Measurements from ENCODE around the gene CAMK2B. TPM values are rescaled to one million over a fixed set of nuclear protein-coding genes. Genes with fewer than 3 reads are reported as not detected.
"Not testable (repeated sequence)": the region's sequence is repeated elsewhere in the genome, so short reads cannot be mapped to it uniquely, and the experiment has no call there.

CAMK2B gene
- total and polyA plus RNA-seq, 4 experiments from 2014 or later: not detected

DNA sequence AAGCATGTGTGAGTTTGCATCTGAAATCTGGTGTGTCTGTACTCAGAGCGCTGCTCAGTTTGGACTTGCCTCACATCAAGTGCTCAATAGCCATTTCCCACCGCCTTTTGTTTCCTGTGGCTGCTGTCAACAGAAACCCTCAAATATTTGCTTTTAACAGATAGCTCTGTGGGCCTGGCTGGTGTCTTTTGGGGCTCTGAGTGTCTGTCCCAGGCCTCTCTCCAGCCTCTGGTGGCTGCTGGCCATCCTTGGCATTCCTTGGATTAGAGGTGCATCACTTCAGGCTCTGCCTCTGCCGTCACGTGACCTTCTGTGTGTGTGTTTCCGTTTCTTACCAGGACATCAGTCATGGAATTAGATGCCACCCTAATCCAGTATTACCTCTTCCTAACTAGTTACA, 115.3 kb downstream of the CAMK2B start:
- Mint-ChIP-seq H3K4me3 (no peak overlapping the region), H3K9me3 (no peaks in the 10 kb centered on the region), H3K27ac (no peak overlapping the region), H3K36me3 (peaks cover 50 to 70% of the 10 kb centered on the region in 2 donors), H3K4me1 (peaks cover 0 to 5% (median 3%) of the 10 kb centered on the region in 4 donors), H3K27me3 (no peaks in the 10 kb centered on the region)
- CTCF ChIA-PET (ENCODE audit: partially characterized antibody): no interaction called here
- Histone ChIP-seq H3K27me3 (ENCODE audit: insufficient read depth, low read length) (no peaks in the 10 kb centered on the region), H3K36me3 (ENCODE audit: insufficient read depth, low read length) (peaks cover 79% of the 10 kb centered on the region), H3K4me3 (ENCODE audit: low read length in 2 of 2) (no peak overlapping the region), H3K27ac (ENCODE audit: low read depth, low read length) (no peak overlapping the region), H3K9me3 (ENCODE audit: control insufficient read depth in 1 of 2, low read length in 2 of 2) (no peaks in the 10 kb centered on the region), H3K4me1 (ENCODE audit: insufficient read depth, low read length) (no peaks in the 10 kb centered on the region)
- DNase-seq: no peak
- intact Hi-C loops (cut with micrococcal nuclease): no loop called here
- POLR2A ChIA-PET (ENCODE audit: partially characterized antibody): no interaction called here

- no peaks in the 10 kb centered on the region for H3K27me3 ChIP-seq (ENCODE audit: insufficient read depth, low read length)
- no peak overlapping the region for H3K27ac ChIP-seq (ENCODE audit: low read depth, low read length)
- peaks cover 89% of the 10 kb centered on the region for H3K36me3 ChIP-seq (ENCODE audit: insufficient read depth, low read length)
- Mint-ChIP-seq H3K27me3 (no peaks in the 10 kb centered on the region), H3K9me3 (no peaks in the 10 kb centered on the region), H3K4me3 (no peak overlapping the region), H3K4me1 (peaks cover 12 to 20% (median 17%) of the 10 kb centered on the region in 4 donors), H3K27ac (no peak overlapping the region), H3K36me3 (peaks cover 57 to 85% of the 10 kb centered on the region in 2 donors)
- H3K9me3 ChIP-seq (ENCODE audit: control insufficient read depth in 1 of 2, low read length in 2 of 2): no peaks in the 10 kb centered on the region
- intact Hi-C loops (cut with micrococcal nuclease): no loop called here
- DNase-seq: no peak
- ChIA-PET CTCF (ENCODE audit: partially characterized antibody) (no interaction called here), POLR2A (ENCODE audit: partially characterized antibody) (no interaction called here)
- no peaks in the 10 kb centered on the region for H3K4me1 ChIP-seq (ENCODE audit: insufficient read depth, low read length)
- no peak overlapping the region for H3K4me3 ChIP-seq (ENCODE audit: low read length in 2 of 2)
These were observed 117.3 kb downstream of the CAMK2B start for GRCh38 chr7:44208085-44208484.

DNA sequence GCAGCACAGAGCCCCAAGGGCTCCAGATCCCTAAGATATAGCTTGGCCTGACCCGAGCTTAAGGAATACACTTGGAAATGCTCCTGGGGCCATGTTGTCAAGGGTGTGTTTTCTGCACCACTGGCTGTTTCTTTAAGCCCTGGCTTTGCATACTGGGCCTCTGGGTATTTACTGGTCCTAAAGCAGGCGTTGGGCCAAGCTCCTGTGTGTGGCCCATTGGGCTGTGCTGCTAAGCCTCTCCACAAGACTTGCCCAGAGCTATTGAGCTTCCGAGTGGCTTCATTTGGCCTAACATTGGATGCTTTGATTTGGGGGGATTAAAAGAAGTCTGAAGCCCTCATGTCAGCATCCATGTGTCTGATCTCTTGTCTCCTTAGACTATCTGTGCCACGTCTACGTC, 119.4 kb downstream of the CAMK2B start:
- DNase-seq: no peak
- Histone ChIP-seq H3K36me3 (ENCODE audit: insufficient read depth, low read length) (peaks cover 68% of the 10 kb centered on the region), H3K27me3 (ENCODE audit: insufficient read depth, low read length) (no peaks in the 10 kb centered on the region), H3K4me3 (ENCODE audit: low read length in 2 of 2) (no peak overlapping the region), H3K9me3 (ENCODE audit: control insufficient read depth in 1 of 2, low read length in 2 of 2) (no peaks in the 10 kb centered on the region), H3K4me1 (ENCODE audit: insufficient read depth, low read length) (peaks cover 17% of the 10 kb centered on the region), H3K27ac (ENCODE audit: low read depth, low read length) (no peak overlapping the region)
- Mint-ChIP-seq H3K4me1 (peaks cover 26 to 36% (median 33%) of the 10 kb centered on the region in 4 donors), H3K36me3 (peaks cover 44 to 71% of the 10 kb centered on the region in 2 donors), H3K27ac (no peak overlapping the region), H3K4me3 (no peak overlapping the region), H3K27me3 (no peaks in the 10 kb centered on the region), H3K9me3 (no peaks in the 10 kb centered on the region)
- intact Hi-C loops (cut with micrococcal nuclease): no loop called here
- POLR2A ChIA-PET (ENCODE audit: partially characterized antibody): interaction anchor here (0.6 kb wide), 1 partner anchor 686 kb away, joined by 3 read pairs; no protein-coding TSS in a partner anchor
- CTCF ChIA-PET (ENCODE audit: partially characterized antibody): interaction anchor here (1.1 kb wide), 1 partner anchor 158 kb away, joined by 3 read pairs; no protein-coding TSS in a partner anchor

DNA sequence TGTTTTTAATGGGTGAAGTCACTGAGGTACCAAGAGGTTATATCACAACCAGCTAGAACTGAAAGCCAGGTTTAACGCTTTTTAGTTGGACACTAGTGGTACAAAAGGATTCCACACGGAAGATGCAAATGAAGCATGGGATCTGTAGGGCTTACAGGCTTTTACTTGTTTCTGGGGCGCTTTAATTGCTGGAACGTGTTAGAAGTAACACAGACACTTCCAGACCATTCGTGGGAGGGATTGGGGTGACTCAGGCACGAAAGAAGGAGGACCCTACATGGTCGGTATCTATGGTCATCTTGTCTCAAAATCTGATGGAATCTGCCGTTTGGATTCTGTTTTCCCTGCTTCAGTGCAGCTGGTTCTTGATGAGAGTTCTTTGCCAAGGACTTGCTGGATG, 123.6 kb downstream of the CAMK2B start:
- DNase-seq: no peak
- Mint-ChIP-seq H3K9me3 (no peaks in the 10 kb centered on the region), H3K4me3 (peak overlapping the region; percentile 77 to 90 (median 85)), H3K27ac (peak overlapping the region in 5 of 7 donors; percentile 49 to 88 (median 69)), H3K27me3 (peaks cover 5 to 6% of the 10 kb centered on the region in 2 donors), H3K36me3 (peaks cover 19 to 36% of the 10 kb centered on the region in 2 donors), H3K4me1 (peaks cover 26 to 40% (median 35%) of the 10 kb centered on the region in 4 donors)
- Histone ChIP-seq H3K36me3 (ENCODE audit: insufficient read depth, low read length) (peaks cover 29% of the 10 kb centered on the region), H3K4me3 (ENCODE audit: low read length in 2 of 2) (peak overlapping the region; percentile 12 to 84), H3K9me3 (ENCODE audit: control insufficient read depth in 1 of 2, low read length in 2 of 2) (no peaks in the 10 kb centered on the region), H3K27me3 (ENCODE audit: insufficient read depth, low read length) (no peaks in the 10 kb centered on the region), H3K4me1 (ENCODE audit: insufficient read depth, low read length) (peaks cover 17% of the 10 kb centered on the region), H3K27ac (ENCODE audit: low read depth, low read length) (peak overlapping the region; percentile 71)
- intact Hi-C loops (cut with micrococcal nuclease): loop anchor here (5.0 kb wide), 1 partner anchor 80 kb away; the partner anchor contains the start of gene POLD2
- POLR2A ChIA-PET (ENCODE audit: partially characterized antibody): interaction anchor here (0.9 to 1.8 kb wide), 3 partner anchors 78 to 289 kb away, joined by 3 to 13 read pairs (median 7); partner anchors contain the start of genes NUDCD3 and POLD2
- CTCF ChIA-PET (ENCODE audit: partially characterized antibody): interaction anchor here (0.6 to 1.8 kb wide), 4 partner anchors 77 to 289 kb away, joined by 3 to 4 read pairs (median 3); partner anchors contain the start of gene NUDCD3

GRCh38 chr7:44200699-44201461, 124.5 kb downstream of the CAMK2B start, which contains the start of gene YKT6:
YKT6 (plus strand) TSS chr7:44200978; CDS start chr7:44201136, 158 bp downstream.
- DNase-seq: peak; percentile 91 to 96 (median 93)
- Histone ChIP-seq H3K4me3 (ENCODE audit: low read length in 2 of 2) (peak within 1 kb of the TSS; percentile 12 to 84), H3K4me1 (ENCODE audit: insufficient read depth, low read length) (peaks cover 17% of the 10 kb centered on the region), H3K9me3 (ENCODE audit: control insufficient read depth in 1 of 2, low read length in 2 of 2) (no peaks in the 10 kb centered on the region), H3K27ac (ENCODE audit: low read depth, low read length) (peak within 1 kb of the TSS; percentile 71), H3K36me3 (ENCODE audit: insufficient read depth, low read length) (peaks cover 20% of the 10 kb centered on the region), H3K27me3 (ENCODE audit: insufficient read depth, low read length) (no peaks in the 10 kb centered on the region)
- Mint-ChIP-seq H3K27me3 (peaks cover 8 to 9% of the 10 kb centered on the region in 2 donors), H3K4me1 (peaks cover 25 to 40% (median 35%) of the 10 kb centered on the region in 4 donors), H3K9me3 (no peaks in the 10 kb centered on the region), H3K4me3 (peak within 1 kb of the TSS; percentile 77 to 90 (median 85)), H3K36me3 (peaks cover 12 to 27% of the 10 kb centered on the region in 2 donors), H3K27ac (peak within 1 kb of the TSS; percentile 49 to 88 (median 70))
- intact Hi-C loops (cut with micrococcal nuclease): loop anchor here (1.0 to 5.0 kb wide), 5 partner anchors 55 to 289 kb away; partner anchors contain the start of genes NUDCD3, POLD2 and POLM
- POLR2A ChIA-PET (ENCODE audit: partially characterized antibody): interaction anchor here (0.7 to 1.8 kb wide), 9 partner anchors 78 to 547 kb away, joined by 3 to 13 read pairs (median 3); partner anchors contain the start of genes NUDCD3, OGDH, POLD2 and TMED4
- CTCF ChIA-PET (ENCODE audit: partially characterized antibody): interaction anchor here (0.5 to 1.8 kb wide), 5 partner anchors 76 to 364 kb away, joined by 3 to 4 read pairs (median 4); partner anchors contain the start of gene NUDCD3

DNA sequence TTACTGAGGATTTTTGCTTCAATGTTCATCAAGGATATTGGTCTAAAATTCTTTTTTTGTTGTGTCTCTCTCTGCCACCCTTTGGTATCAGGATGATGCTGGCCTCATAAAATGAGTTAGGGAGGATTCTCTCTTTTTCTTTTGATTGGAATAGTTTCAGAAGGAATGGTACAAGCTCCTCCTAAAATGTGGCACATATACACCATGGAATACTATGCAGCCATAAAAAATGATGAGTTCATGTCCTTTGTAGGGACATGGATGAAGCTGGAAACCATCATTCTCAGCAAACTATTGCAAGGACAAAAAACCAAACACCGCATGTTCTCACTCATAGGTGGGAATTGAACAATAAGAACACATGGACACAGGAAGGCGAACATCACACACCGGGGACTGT, 125.2 kb downstream of the CAMK2B start:
- POLR2A ChIA-PET (ENCODE audit: partially characterized antibody): interaction anchor here (1.1 to 1.8 kb wide), 4 partner anchors 77 to 406 kb away, joined by 4 to 13 read pairs (median 6); partner anchors contain the start of genes NUDCD3, OGDH and POLD2
- Mint-ChIP-seq H3K4me3 (peak overlapping the region in 5 of 8 donors; percentile 21 to 64 (median 30)), H3K36me3 (peaks cover 8 to 21% of the 10 kb centered on the region in 2 donors), H3K27ac (peak overlapping the region in 1 of 7 donors; percentile 23), H3K4me1 (peaks cover 23 to 40% (median 32%) of the 10 kb centered on the region in 4 donors)
- H3K27me3 ChIP-seq (ENCODE audit: insufficient read depth, low read length); H3K4me3 ChIP-seq (ENCODE audit: low read length in 2 of 2); DNase-seq; H3K9me3 ChIP-seq (ENCODE audit: control insufficient read depth in 1 of 2, low read length in 2 of 2); H3K27ac ChIP-seq (ENCODE audit: low read depth, low read length); H3K9me3 Mint-ChIP-seq; H3K27me3 Mint-ChIP-seq: not testable (repeated sequence)
- CTCF ChIA-PET (ENCODE audit: partially characterized antibody): interaction anchor here (1.3 to 1.8 kb wide), 4 partner anchors 75 to 365 kb away, joined by 3 to 4 read pairs (median 4); partner anchors contain the start of gene NUDCD3
- intact Hi-C loops (cut with micrococcal nuclease): loop anchor here (1.0 to 5.0 kb wide), 5 partner anchors 54 to 290 kb away; partner anchors contain the start of genes NUDCD3, POLD2 and POLM
- Histone ChIP-seq H3K4me1 (ENCODE audit: insufficient read depth, low read length) (peaks cover 17% of the 10 kb centered on the region), H3K36me3 (ENCODE audit: insufficient read depth, low read length) (peaks cover 13% of the 10 kb centered on the region)

DNA sequence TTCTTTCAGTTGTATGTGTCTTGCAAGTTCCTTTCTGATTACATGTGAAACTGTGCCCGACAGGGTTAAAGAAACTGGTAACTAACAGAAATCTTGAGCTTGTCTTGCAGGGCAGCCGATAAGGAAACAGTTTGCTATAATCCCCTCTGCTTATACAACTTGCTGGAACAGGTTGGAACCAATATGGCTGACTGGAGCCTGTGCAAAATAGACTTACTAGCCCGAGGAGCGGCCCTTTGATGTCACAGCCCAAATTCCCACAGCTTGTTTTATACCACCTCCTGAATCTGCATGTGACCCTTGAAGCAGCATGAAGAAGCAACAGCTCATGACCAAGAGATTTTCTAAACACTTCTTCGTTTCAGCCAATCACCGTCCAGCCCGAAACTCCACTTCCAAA, 127.9 kb downstream of the CAMK2B start:
- Mint-ChIP-seq H3K4me3 (no peak overlapping the region), H3K4me1 (peaks cover 10 to 19% (median 13%) of the 10 kb centered on the region in 4 donors), H3K27ac (no peak overlapping the region), H3K27me3 (peaks cover 13 to 14% of the 10 kb centered on the region in 2 donors), H3K9me3 (no peaks in the 10 kb centered on the region), H3K36me3 (peaks cover 0 to under 1% of the 10 kb centered on the region in 2 donors)
- Histone ChIP-seq H3K36me3 (ENCODE audit: insufficient read depth, low read length) (no peaks in the 10 kb centered on the region), H3K27me3 (ENCODE audit: insufficient read depth, low read length) (no peaks in the 10 kb centered on the region), H3K27ac (ENCODE audit: low read depth, low read length) (no peak overlapping the region), H3K4me3 (ENCODE audit: low read length in 2 of 2) (no peak overlapping the region), H3K9me3 (ENCODE audit: control insufficient read depth in 1 of 2, low read length in 2 of 2) (no peaks in the 10 kb centered on the region), H3K4me1 (ENCODE audit: insufficient read depth, low read length) (peaks cover 13% of the 10 kb centered on the region)
- intact Hi-C loops (cut with micrococcal nuclease): no loop called here
- ChIA-PET CTCF (ENCODE audit: partially characterized antibody) (no interaction called here), POLR2A (ENCODE audit: partially characterized antibody) (no interaction called here)
- DNase-seq: no peak

All from CD4-positive, alpha-beta memory T cell (primary cell).